Umbilical cord (tissue), 2 donors: ENCODE data around the gene SPATA1. TPM values are rescaled to one million over a fixed set of nuclear protein-coding genes. Genes with fewer than 3 reads are reported as not detected.
A peak's percentile ranks its signal among the peaks of the same experiment; 100 is the strongest.
"Not testable (repeated sequence)": the region's sequence is repeated elsewhere in the genome, so short reads cannot be mapped to it uniquely, and the experiment has no call there.

Experiments used
- DNase-seq: peaks from one replicate; pipeline ENCODE4 v3.0.0-alpha.2; 2015; ENCODE audit warnings: low spot score
- total RNA-seq: library from RNA; depleted of rRNA; stranded (reverse); fragments of >200 nt; gene quantifications from one replicate; pipeline ENCODE4 v1.2.3, GENCODE V29; 2014; ENCODE audit warnings: low replicate concordance; ENCODE audit not compliant: insufficient read depth

Gene SPATA1
- total RNA-seq, 1 donor from 2014 or later = 4.8 TPM

DNA sequence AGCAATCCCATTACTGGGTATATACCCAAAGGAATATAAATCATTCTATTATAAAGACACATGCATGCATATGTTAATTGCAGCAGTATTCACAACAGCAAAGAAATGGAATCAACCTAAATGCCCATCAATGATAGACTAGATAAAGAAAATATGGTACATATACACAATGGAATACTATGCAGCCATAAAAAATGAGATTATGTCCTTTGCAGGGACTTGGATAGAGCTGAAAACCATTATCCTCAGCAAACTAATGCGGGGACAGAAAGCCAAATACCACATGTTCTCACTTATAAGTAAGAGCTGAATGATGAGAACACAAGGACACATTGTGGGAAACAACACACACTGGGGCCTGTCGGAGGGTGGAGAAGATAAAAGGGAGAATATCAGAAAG is 88.8 kb downstream of the SPATA1 start:
- not testable (repeated sequence) for DNase-seq

DNA sequence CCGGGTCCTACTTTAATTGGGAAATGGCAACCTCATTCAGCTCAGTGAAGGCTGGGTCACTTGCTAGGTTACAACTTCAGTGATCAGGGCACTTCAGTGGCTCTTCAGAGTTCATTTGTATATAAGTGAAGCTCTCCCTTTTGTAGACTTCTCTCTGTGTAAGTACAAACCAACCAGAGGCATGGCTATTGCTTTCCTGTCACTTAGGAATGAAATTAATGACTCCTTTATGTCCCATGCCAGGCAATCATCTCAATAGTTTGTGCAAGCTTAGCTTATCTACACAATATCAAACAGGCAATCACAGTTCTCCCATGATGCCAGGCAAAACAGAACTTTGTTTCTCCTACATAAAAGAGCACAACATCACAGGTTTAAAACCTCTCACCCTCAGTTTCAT is 90.8 kb downstream of the SPATA1 start:
- DNase-seq = no peak

DNA sequence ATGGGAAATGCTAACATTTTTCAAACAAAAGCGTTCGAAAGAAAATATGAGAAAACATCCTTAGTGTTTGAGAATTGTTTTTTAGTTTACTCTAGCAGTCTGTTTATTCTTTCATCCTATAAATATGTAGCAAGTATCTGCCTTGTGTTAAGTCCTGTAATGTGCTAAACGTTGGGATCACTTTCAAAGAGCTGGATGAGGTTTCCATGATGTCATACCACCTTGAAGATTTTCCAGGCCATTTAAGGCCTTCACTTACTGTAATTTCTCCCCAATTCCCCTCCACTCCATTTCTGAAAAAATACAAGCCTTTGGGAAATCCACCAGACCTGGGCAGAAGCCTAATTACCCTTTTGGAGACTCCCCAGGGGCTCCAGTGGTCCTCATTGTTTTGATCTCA is 92.2 kb downstream of the SPATA1 start:
- DNase-seq = no peak

DNA sequence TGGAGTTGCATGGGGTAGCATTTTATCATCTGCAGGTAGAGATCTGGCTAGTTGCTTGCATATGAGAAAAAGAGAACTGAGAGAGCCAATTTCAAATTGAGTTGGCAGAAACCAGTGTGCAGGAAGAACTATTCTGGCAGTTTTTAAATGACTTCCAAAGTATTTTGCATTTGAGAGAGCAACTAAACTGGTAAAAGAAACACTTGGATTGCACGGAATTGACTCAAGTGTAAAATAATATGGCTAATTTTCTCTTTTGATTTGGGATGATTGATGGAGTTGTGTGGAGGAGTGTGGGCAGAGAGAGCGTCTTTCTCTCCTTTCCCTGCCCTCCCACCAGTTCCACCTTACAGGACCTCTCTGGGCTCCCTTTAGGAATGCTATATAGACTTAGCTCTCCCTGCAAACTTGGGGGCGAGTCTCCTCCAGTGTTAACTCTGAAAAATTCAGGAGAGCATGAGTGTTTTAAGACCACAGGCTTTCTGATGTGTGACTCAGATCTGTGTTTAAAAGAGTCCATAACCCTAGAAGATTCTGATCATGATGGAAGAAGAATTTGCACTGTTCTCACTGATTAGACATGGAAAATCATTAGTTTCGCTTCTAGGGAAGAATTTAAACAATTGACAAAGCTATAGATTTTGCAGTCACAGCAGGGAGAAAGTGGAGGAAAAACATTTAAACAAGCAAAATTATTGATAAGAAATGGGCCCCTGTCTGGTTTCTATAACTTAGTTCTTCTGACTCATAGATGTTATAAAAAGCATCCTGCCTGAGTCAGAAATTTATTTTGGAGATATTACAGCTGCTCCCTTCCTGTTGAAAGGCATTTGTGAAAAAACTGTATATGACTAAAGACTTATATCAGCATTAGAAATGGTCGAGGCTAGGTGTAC is 92.9 kb downstream of the SPATA1 start:
- peak; percentile 83 for DNase-seq

DNA sequence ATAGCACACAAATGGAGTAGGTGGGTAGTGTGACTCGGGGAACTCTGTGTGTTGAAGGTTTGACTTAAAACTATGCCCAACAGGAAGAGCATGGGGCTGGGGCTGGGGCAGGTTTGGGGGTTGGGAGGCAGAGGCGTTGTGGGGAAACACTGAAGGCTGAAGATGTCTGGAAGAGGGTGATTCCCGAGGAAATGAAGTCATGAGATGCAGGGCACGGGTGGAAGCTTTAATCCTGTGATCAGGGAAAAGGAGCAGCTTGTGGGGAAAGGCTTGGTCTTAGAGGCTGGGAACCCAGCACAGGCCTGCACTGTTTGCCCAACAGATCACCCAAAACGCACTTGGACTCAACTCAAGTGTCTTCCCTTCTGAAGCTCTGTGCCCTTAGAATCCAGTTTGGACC is 94.6 kb downstream of the SPATA1 start:
- no peak for DNase-seq

DNA sequence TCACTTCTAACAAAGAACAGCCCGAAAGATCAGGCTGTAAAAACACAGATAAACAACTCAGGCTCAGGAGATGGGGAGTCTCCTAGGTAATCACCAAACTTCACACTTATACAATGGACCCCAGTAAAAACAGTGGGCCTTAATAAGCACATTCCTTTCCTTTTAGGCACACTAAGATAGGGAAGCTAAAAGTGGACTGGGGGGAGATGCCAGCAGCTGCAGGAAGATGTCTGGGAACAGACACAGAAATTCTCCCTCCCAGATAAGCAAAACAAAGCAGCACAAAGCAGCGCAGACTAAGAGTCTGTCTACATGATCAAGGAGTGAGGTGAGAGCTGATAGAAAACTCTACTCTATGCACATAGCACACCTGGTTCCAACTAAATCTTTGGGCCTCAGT is 97.0 kb downstream of the SPATA1 start:
- DNase-seq = peak; percentile 69

DNA sequence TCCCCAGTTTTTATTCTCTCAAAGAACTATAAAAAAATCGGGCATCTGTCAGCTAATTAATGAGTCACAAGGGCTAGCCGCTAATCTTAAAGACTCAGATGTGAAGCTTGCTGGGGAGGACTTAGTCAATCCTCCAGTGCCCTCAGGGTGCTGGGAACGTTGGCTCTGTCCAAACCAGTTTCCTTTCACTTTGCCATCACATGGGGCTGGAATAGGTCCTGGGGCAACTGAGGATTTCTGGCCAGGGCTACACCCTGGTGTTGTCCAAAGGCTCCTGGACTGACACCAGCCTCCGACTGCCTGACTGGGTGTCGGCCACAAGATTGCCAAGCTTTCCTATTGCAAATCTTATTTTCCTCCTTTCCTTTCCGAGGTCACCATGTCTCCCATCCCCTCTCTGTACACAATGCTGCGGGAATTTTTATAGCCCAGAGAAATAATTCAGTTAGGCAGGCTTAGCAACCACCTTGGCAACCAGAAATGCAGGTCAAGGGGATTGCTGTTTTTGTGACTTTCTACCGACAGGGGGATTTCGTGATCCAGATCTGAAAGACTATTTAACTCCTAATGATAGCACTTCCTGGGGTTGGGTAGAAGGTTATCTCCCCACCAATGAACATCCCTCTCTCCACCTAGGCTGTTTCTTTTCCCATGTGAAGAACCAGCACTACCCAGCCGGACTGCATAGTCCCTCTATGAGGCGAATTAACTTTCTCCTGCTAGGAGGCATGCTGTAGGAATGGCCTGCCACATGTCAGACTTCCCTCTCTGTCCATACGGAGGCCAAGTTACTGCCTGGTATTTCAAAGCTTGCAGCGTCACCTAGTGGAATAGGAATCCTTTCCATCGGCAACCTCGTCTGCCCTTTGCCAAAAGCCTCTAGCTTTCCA is 98.0 kb downstream of the SPATA1 start:
- no peak for DNase-seq

DNA sequence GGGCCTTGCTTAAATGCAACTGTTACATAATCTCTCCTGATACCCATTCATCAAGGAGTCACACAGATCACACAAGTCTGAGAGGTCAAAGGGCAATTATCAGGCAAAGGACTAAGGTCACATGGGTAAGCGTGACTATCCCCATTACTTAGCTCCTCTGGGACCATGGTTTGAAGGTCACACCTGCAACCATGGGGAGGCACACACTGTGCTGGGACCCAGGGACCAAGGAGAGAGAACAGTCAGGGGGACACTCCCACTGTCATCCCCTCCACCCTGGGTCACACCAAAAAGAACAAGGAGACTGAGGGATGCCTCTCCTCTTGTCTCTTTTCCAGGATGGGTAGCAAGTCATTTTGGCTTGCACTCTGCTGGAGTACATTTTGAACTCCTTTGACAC is 99.0 kb downstream of the SPATA1 start:
- DNase-seq = no peak

DNA sequence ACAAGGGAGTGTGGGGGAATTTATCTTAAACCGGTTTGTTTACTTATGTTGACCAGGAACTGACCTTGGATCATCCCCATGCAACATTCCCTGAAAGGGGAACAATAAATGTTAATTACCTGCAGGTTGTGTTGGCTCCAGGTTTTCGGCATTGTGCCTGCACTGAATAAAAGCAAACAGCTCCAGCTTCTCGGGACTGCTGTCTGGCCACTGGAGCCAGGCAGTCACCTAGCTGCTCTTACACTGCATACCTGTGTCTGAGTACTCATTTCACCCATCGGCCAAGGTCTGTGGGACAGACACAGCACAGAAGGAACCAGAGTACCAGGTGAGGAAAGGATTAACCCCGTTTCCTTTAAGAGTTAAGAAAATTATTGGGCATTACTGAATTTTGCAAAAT is 100.8 kb downstream of the SPATA1 start:
- no peak for DNase-seq

DNA sequence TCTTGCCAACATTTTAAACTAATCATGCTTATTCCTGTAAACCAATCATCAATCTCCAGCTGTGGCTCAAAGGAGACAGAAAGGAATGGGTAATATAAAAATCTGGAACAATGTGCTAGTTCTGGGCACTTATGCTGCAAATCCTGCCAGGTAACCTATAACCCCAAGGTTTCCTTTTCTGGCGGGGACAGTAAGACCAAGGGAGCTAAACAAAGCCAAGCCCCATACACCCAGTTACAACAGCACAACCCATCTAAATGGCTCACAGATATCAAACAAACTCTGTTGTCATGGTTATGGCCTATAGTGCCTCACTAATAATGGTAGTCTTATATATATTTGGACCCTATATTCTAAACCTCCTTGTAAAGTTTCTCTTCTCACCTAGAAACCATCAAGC is 104.9 kb downstream of the SPATA1 start:
- no peak for DNase-seq

DNA sequence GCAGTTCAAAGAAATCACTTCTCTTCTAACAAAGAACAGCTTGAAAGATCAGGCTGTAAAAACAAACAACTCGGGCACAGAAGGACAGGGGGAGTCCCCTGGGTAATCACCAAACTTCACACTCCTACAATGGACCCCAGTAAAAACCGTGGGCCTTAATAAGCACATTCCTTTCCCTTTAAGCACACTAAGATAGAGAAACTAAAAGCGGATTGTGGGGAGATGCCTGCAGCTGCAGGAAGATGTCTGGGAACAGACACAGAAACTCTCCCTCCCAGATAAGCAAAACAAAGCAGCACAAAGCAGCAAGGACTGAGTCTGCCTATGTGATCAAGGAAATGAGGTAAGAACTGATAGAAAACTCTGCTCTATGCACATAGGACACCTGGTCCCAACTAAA is 105.6 kb downstream of the SPATA1 start:
- no peak for DNase-seq

DNA sequence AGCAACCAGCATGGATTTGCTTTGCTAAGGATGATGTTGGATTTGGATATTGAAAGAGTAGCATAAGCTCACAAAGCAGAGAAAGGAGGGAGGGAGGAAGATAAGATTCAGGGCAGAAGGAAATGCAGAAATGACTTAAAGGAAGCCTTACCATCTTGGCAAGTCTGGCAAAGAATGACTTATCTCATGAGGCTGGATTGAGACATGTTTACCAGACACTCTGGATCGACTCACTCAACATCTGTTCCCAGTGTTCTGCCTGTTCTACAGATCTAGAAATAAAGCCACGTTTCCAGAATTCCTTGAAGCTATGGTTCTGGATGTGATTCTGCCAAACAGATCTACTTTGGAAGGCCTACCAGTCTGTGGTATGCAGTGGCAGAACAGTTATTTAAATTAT is 106.8 kb downstream of the SPATA1 start:
- no peak for DNase-seq

DNA sequence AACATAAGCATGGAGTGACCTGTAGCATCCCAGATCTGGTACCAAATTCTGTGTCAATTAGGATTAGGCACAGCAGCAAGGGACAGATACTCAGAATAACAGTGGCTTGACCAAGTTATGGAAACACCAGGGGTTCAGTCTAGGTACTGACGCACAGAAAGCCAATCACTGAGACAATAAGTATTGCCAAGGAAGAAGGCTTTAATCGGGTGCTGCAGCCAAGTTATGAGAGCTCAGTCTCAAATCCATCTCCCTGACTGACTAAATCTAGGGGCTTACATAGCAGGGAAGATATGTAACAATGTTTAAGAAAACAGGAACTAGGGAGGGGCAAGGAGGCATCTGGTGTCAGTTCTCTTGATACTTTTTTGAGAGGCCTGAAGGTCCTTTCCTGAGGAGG is 107.7 kb downstream of the SPATA1 start:
- DNase-seq = no peak

DNA sequence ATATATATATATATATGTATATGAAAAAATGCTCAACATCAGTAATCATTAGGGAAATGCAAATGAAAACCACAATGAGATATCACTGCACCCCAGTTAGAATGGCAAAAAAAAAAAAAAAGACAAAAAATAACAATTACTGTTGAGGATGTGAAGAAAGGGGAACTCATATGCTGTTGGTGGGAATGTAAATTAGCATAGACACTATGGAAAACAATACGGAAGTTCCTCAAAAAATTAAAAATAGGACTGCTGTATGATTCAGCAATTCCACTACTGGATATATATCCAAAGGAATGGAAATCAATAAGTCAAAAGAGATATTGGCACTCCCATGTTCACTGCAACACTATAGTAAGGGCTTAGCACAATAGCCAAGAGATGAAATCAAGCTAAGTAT is 109.6 kb downstream of the SPATA1 start:
- DNase-seq = no peak

Other genes starting within 250 kb of the SPATA1 start
- gene SAMD13, start 204.7 kb upstream of the SPATA1 start, total RNA-seq = 12.8 TPM
- not detected for gene DNASE2B, start 107.9 kb upstream of the SPATA1 start, total RNA-seq
- gene RPF1, start 27.1 kb upstream of the SPATA1 start, total RNA-seq = 28.6 TPM
- 26.7 TPM for gene GNG5, start 195 bp downstream of the SPATA1 start, total RNA-seq
- 10.6 TPM for gene CTBS, start 68.1 kb downstream of the SPATA1 start, total RNA-seq
- 13.7 TPM for gene SSX2IP, start 184.1 kb downstream of the SPATA1 start, total RNA-seq